RWPE1 (cell line): ENCODE data around the gene WARS2.

ENCODE experiments used
- CTCF ChIA-PET: fragments of 350-600 bp; sonication (Branson Sonifier 250); formaldehyde crosslinking; extraction: SDS; loops from one replicate; lab custom pipeline; 2021; lab: Yijun Ruan, JAX
- POLR2A ChIA-PET: fragments of 400-600 bp; formaldehyde crosslinking; extraction: SDS; loops from one replicate; lab custom pipeline; 2020; ENCODE audit warnings: antibody characterized with exemption; ENCODE audit not compliant: low non-redundant PET; lab: Yijun Ruan, JAX
- DNase-seq: peaks from one replicate; pipeline ENCODE4 v3.0.0; 2012; ENCODE audit warnings: low spot score
- H3K27ac ChIP-seq: fragments of 450-650 bp; 2 replicates; pipeline ENCODE4 v1.5.1; 2017
- TF ChIP-seq, protein P1 (sequence below): fragments of 450-650 bp; conservative IDR thresholded peaks from 2 replicates; pipeline ENCODE4 v1.5.1; 2017; ENCODE audit warnings: low read depth, mild to moderate bottlenecking

The WARS2 gene

DNA sequence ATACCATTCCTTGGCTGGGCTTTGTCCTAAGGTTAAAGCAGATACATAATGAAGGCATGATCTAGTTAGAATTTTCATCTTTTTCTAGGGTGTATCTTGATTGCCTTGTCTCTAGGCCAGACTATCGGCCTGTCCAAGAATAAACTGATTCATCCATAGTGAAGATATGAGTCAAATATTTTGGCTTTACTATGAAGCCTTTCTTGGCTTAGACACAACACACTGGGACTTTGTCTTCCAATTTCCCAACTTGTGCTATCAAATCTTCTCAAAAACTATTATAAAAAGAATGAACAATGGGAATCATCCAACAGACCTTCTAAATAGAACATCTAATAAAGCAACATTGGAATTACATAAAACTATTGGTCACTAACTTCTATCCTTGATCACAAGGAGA lies 64.8 kb downstream of the WARS2 start:
- TF ChIP-seq, protein P1, sequence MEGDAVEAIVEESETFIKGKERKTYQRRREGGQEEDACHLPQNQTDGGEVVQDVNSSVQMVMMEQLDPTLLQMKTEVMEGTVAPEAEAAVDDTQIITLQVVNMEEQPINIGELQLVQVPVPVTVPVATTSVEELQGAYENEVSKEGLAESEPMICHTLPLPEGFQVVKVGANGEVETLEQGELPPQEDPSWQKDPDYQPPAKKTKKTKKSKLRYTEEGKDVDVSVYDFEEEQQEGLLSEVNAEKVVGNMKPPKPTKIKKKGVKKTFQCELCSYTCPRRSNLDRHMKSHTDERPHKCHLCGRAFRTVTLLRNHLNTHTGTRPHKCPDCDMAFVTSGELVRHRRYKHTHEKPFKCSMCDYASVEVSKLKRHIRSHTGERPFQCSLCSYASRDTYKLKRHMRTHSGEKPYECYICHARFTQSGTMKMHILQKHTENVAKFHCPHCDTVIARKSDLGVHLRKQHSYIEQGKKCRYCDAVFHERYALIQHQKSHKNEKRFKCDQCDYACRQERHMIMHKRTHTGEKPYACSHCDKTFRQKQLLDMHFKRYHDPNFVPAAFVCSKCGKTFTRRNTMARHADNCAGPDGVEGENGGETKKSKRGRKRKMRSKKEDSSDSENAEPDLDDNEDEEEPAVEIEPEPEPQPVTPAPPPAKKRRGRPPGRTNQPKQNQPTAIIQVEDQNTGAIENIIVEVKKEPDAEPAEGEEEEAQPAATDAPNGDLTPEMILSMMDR, result no peak
- CTCF ChIA-PET, result interaction anchor here (0.7 kb wide), 1 partner anchor 381 kb away, joined by 4 read pairs; no protein-coding TSS in a partner anchor
- no peak for DNase-seq
- H3K27ac ChIP-seq, result no peak overlapping the region
- POLR2A ChIA-PET, result no interaction called here

DNA sequence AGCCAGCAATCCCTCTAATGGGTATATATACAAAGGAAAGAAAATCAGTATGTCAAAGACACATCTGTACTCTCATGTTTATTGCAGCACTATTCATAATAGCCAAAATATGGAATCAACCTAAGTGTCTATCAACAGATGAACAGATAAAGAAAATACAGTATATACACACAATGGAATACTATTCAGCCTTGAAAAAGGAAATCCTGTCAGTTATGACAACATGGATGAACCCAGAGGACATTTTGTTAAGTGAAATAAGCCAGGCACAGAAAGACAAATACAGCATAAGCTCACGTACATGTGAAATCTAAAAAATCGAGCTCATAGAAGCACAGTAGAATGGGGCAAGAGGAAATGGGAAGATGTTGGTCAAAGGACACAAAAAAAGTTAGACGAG lies 69.1 kb downstream of the WARS2 start:
- H3K27ac ChIP-seq, result no peak overlapping the region
- CTCF ChIA-PET, result no interaction called here
- TF ChIP-seq, protein P1, result no peak
- POLR2A ChIA-PET, result no interaction called here
- DNase-seq, result no peak

DNA sequence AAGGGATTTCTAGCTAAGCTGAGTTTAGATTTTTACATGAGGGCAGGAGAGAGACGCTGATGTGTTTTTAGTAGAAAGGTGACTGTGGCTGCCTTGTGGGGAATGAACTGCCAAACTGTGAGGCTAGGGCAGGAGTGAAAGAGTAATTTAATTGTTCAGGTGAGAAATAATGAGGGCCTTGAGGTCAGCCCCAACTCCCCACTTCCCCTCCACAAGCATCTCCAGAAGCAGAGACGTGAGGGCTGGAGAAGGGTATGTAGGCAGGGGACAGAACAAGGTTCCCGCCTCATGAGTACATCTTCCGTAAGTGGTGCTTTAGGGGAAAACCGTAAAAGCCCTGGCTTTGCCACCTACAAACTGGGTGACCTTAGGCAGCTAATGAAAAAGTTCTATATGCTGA lies 70.8 kb downstream of the WARS2 start:
- ChIA-PET CTCF (no interaction called here), POLR2A (no interaction called here)
- TF ChIP-seq, protein P1, result no peak
- no peak for DNase-seq
- H3K27ac ChIP-seq, result no peak overlapping the region

DNA sequence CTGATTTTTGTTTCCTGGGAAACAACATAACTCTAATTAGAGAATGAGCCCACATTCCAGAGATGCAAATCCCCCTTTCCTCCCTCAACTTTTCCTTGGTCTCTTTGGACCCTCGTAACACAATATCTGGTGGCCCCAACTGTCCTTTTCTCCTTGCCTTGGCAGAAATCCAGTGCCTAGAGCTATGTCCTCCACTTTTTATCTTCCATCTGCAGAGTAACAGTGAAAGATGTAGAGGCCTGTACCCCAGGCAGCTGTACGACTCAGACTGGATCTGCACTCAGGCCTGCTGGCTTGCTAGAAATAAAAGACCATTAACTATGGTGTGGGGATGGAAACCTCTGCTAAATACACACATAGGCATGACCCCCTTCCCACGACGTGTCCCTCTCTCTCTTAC lies 72.0 kb downstream of the WARS2 start:
- TF ChIP-seq, protein P1, result no peak
- no peak for DNase-seq
- CTCF ChIA-PET, result no interaction called here
- POLR2A ChIA-PET, result no interaction called here
- H3K27ac ChIP-seq, result no peak overlapping the region

DNA sequence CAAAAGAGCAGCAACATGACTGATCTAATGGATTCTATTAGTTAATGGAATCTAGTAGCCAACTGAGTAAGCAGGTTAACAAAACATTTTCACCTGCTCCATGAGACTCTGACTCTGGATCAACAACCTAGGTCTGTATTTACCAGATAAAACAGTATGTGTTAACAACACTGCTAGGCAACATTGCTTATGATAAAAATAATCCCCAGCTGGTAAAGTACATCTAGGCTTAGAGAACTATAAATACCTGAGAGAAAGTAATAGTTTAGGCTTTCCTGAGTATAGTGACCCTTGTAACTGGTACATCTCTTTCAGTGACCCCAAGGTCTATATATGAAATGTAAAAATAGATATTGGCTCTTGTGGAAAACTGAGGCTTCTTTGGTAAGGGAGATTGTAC lies 78.8 kb downstream of the WARS2 start:
- H3K27ac ChIP-seq, result no peak overlapping the region
- TF ChIP-seq, protein P1, result no peak
- no peak for DNase-seq
- ChIA-PET CTCF (no interaction called here), POLR2A (no interaction called here)

DNA sequence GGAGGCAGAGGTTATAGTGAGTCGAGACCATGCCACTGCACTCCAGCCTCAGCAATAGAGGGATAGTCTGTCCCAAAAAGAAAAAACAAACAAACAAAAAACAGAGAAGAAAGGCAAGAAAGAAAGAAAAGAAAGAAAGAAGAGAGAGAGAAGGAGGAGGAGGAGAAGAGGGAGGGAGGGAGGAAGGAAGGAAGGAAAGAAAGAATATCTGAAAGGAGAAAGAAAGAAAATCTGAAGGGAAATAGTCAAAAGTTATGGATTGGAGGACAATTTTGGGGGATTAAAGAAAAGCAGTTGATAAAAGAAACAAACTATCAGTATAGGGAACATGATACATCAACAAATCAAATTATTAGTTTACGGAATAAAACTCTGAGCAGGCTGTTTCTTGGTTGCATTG lies 84.9 kb downstream of the WARS2 start:
- DNase-seq, result no peak
- ChIA-PET POLR2A (no interaction called here), CTCF (interaction anchor here (0.7 kb wide), 1 partner anchor 8 kb away, joined by 4 read pairs; no protein-coding TSS in a partner anchor)
- no peak overlapping the region for H3K27ac ChIP-seq
- TF ChIP-seq, protein P1, result no peak

DNA sequence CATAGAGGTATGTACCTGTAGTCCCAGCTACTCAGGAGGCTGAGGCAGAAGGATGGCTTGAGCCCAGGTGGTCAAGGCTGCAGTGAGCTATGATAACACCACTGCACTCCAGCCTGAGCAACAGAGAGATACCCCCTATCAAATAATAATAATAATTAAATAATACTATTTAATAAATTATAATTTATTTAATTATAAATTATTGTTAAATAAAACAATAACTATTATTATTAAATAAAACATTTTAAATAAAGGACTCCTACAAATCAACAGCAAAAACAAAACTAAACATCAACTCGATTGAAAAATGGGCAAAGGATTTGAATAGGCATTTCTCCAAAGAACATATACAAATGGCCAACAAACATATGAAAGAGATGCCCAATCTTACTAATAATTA lies 86.5 kb downstream of the WARS2 start:
- POLR2A ChIA-PET, result no interaction called here
- no peak overlapping the region for H3K27ac ChIP-seq
- TF ChIP-seq, protein P1, result no peak
- no peak for DNase-seq
- CTCF ChIA-PET, result no interaction called here
